Measurements from ENCODE around the gene RGCC.
"Not testable (repeated sequence)": the region's sequence is repeated elsewhere in the genome, so short reads cannot be mapped to it uniquely, and the experiment has no call there.

RGCC gene

DNA sequence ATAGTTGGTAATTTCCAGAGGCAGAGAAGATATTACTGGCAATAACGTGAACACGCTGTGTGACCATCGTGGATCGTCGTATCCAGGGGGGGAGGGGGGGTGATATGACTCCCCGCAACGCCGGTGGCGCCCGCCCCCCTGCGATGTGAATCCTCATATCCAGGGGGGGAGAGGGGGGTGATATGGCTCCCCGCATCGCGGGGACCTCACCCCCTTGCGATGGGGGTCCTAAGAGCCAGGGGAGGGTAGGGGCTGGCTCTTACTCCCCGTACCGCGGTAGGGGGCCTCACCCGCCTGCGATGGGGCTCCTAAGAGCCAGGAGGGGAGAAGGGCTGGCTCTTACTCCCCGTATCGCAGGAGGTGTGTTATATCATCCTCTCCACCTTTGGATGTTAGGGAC, 31.3 kb upstream of the RGCC start:
- DNase-seq (ENCODE audit: low spot score), result no peak
- TF ChIP-seq, protein P1, sequence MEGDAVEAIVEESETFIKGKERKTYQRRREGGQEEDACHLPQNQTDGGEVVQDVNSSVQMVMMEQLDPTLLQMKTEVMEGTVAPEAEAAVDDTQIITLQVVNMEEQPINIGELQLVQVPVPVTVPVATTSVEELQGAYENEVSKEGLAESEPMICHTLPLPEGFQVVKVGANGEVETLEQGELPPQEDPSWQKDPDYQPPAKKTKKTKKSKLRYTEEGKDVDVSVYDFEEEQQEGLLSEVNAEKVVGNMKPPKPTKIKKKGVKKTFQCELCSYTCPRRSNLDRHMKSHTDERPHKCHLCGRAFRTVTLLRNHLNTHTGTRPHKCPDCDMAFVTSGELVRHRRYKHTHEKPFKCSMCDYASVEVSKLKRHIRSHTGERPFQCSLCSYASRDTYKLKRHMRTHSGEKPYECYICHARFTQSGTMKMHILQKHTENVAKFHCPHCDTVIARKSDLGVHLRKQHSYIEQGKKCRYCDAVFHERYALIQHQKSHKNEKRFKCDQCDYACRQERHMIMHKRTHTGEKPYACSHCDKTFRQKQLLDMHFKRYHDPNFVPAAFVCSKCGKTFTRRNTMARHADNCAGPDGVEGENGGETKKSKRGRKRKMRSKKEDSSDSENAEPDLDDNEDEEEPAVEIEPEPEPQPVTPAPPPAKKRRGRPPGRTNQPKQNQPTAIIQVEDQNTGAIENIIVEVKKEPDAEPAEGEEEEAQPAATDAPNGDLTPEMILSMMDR (IDR thresholded peaks at IDR 0.05; ENCODE audit: extremely low read depth, insufficient read depth, missing control alignments), result no peak
- in situ Hi-C loops (cut with MboI; ENCODE audit: low pct_unique_long_range_greater_than_20kb, low sequenced_read_pairs, unreplicated experiment), result no loop called here

DNA sequence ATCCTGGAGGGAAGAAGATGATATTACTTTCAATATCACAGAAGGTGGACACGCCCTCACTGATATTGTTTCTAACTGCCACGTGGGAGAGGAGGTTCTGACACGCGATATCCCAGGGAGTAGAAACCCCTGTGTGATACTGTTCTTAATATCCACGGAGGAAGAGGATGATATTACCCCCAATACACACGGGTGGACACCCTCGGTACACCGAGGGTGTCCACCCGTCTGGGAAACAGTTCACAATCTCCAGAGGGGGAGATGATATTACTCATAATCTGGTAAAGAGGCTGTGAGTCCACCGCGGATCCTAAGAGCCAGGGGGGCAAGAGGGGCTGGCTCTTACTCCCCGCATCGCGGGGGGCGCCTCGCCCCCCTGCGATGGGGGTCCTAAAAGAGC, 29.7 kb upstream of the RGCC start:
- DNase-seq (ENCODE audit: low spot score), result no peak
- in situ Hi-C loops (cut with MboI; ENCODE audit: low pct_unique_long_range_greater_than_20kb, low sequenced_read_pairs, unreplicated experiment), result no loop called here
- TF ChIP-seq, protein P1 (IDR thresholded peaks at IDR 0.05; ENCODE audit: extremely low read depth, insufficient read depth, missing control alignments), result no peak

DNA sequence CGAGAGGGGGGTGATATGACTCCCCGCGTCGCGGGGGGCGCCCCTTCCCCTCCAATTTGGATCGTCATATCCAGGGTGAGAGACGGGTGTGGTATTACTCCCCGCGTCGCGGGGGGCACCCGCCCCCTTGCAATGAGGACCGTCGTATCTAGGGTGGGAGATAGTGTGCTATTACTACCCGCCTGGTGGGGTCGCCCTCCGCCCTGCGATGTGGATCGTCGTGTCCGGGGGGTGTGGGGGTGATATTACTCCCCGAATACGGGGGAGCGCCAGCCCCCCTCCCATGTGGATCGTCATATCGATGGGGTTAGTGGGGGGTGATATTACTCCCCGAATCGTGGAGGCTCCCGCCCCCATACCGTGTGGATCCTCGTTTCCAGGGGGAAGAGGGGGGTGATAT, 29.2 kb upstream of the RGCC start:
- TF ChIP-seq, protein P1 (IDR thresholded peaks at IDR 0.05; ENCODE audit: extremely low read depth, insufficient read depth, missing control alignments), result peak; percentile 45
- DNase-seq (ENCODE audit: low spot score), result no peak
- in situ Hi-C loops (cut with MboI; ENCODE audit: low pct_unique_long_range_greater_than_20kb, low sequenced_read_pairs, unreplicated experiment), result no loop called here

DNA sequence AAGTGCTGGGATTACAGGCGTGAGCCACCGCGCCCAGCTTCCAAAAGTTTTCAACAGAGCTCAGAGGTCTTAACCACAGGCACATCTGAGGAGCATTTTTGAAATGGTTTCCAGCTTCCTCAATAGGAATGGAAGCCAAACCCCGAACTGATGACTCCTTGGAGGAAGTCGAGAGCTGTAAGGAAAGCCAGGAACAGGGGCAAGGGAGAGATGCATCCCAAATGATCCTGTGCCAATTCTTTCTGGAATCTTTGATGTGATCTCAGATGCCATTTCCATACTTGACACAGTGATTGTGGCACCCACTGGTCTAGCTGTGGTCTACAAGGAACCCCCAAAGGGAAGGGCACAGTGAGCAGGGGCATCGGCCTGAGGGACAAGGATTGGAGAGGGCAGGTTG, 23.3 kb upstream of the RGCC start:
- in situ Hi-C loops (cut with MboI; ENCODE audit: low pct_unique_long_range_greater_than_20kb, low sequenced_read_pairs, unreplicated experiment); DNase-seq (ENCODE audit: low spot score): not testable (repeated sequence)

DNA sequence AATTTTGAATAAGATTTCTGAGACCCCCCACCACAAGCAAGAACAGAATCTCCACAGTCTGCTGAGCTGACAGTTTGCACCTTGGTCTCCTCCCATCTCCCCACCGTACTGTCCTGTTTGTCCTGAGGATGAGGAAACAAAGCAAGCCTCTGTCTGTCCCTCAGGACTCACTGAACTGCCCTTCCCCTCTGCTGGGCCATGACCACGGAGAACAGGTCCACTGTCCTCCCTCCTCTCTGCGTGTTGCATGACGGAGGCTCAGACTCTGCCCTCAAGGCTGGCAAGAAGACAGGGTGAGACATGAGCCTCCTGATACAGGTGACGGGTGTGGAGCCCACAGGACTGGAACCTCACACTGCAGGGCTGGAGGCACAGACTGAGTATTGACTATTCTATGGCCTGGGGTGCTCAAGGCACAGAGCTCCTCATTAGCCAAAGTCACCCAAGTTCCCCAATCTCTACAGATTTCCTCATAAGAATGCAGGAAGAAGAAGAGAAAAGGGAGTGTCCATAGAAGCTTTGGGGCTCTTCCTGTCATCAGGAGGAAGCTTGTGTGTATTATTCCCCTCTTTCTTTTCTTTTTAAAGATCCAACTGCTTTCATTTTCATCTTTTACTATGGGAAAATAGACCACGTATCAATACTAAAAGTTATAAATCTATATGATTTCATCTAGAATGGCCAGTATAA, 22.4 kb upstream of the RGCC start:
- in situ Hi-C loops (cut with MboI; ENCODE audit: low pct_unique_long_range_greater_than_20kb, low sequenced_read_pairs, unreplicated experiment), result no loop called here
- TF ChIP-seq, protein P1 (IDR thresholded peaks at IDR 0.05; ENCODE audit: extremely low read depth, insufficient read depth, missing control alignments), result no peak
- DNase-seq (ENCODE audit: low spot score), result no peak

DNA sequence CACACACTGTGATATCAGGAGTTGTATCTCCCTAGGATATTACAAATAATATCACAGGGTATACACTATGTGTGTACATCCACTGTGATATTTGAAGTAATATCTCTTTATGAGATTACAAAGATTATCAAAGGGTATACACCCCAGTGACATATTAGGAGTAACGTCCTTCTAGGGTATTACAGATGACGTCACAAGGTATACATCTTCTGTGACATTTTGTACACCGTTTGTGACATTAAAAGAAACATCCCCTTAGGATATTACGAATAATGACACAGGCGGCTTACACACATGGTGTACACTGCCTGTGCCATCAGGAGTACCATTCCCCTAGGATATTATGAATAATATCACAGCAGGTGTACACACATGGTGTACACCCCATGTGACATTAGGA, 13.4 kb upstream of the RGCC start:
- DNase-seq (ENCODE audit: low spot score), result no peak
- in situ Hi-C loops (cut with MboI; ENCODE audit: low pct_unique_long_range_greater_than_20kb, low sequenced_read_pairs, unreplicated experiment), result no loop called here

DNA sequence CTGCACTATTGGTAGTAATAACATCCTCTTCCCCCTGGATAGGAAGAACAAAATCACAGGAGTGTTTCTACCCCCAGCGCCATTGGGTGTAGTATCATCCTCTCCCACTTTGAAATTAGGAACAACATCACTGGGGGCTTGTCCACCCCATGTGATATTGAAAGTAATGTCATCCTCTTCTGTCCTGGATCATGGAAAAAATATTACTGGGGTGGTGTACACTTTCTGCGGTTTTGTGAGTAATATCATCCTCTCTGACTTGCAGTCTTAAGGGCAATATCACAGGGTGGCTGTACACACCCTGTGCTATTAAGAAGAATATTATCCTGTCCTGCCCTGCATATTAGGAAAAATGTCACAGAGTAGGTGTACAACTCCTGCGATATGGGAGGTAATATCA, 4.9 kb upstream of the RGCC start:
- in situ Hi-C loops (cut with MboI; ENCODE audit: low pct_unique_long_range_greater_than_20kb, low sequenced_read_pairs, unreplicated experiment), result no loop called here
- TF ChIP-seq, protein P1 (IDR thresholded peaks at IDR 0.05; ENCODE audit: extremely low read depth, insufficient read depth, missing control alignments), result no peak
- DNase-seq (ENCODE audit: low spot score), result no peak

More for the DNA sequence above, 13.4 kb upstream of the RGCC start:
- TF ChIP-seq, protein P1 (IDR thresholded peaks at IDR 0.05; ENCODE audit: extremely low read depth, insufficient read depth, missing control alignments), result no peak

Measured in GM13977 (cell line).